HepG2 (cell line): ENCODE results near the gene IQGAP3. TPM values are rescaled to one million over a fixed set of nuclear protein-coding genes. Genes with fewer than 3 reads are reported as not detected.

ENCODE experiments used
- AGO1 ChIP-seq: fragments of 200-400 bp; formaldehyde crosslinking; IDR thresholded peaks from 2 replicates; pipeline ENCODE4 v1.6.1; 2017; ENCODE audit warnings: mild to moderate bottlenecking, low read depth, low read length, moderate library complexity; ENCODE audit not compliant: poor library complexity, severe bottlenecking
- ARNT ChIP-seq: fragments of 450-650 bp; IDR thresholded peaks from 2 replicates; pipeline ENCODE4 v1.6.1; 2017
- ARNTL ChIP-seq: sonication (generic); formaldehyde crosslinking; IDR thresholded peaks from 2 replicates; pipeline ENCODE4 v1.4.0; 2020; ENCODE audit warnings: mild to moderate bottlenecking, missing genetic modification reagents
- ASH2L ChIP-seq: fragments of 300-600, 200-600 bp; sonication (generic); IDR thresholded peaks from 2 replicates; pipeline ENCODE4 v1.7.0; 2017; ENCODE audit warnings: low read depth, mild to moderate bottlenecking, moderate library complexity, mixed read lengths, low read length; ENCODE audit not compliant: insufficient read length
- BRD4 ChIP-seq: sonication (generic); formaldehyde crosslinking; IDR thresholded peaks from 2 replicates; pipeline ENCODE4 v1.4.0; 2020; ENCODE audit warnings: missing genetic modification reagents
- CENPX ChIP-seq: sonication (generic); formaldehyde crosslinking; IDR thresholded peaks from 2 replicates; pipeline ENCODE4 v1.9.0; 2021; ENCODE audit warnings: mild to moderate bottlenecking, missing genetic modification reagents, moderate library complexity
- CHD4 ChIP-seq: fragments of 200-600 bp; sonication (generic); IDR thresholded peaks from 2 replicates; pipeline ENCODE4 v1.7.0; 2017; ENCODE audit warnings: mild to moderate bottlenecking, low read length, borderline replicate concordance
- DPF2 ChIP-seq: sonication (generic); formaldehyde crosslinking; IDR thresholded peaks from 2 replicates; pipeline ENCODE4 v1.4.0; 2020; ENCODE audit warnings: mild to moderate bottlenecking, low read depth, missing genetic modification reagents, borderline replicate concordance
- FOSL1 ChIP-seq: sonication (generic); formaldehyde crosslinking; IDR thresholded peaks from 2 replicates; pipeline ENCODE4 v1.9.0; 2021; ENCODE audit warnings: missing genetic modification reagents, borderline replicate concordance
- GZF1 ChIP-seq: sonication (generic); formaldehyde crosslinking; IDR thresholded peaks from 2 replicates; pipeline ENCODE4 v1.5.1; 2020; ENCODE audit warnings: mild to moderate bottlenecking, missing genetic modification reagents
- KLF16 ChIP-seq, 2 experiments: sonication (generic) in 1 of 2; formaldehyde crosslinking in 1 of 2; IDR thresholded peaks; 2 replicates each; pipeline versions ENCODE4 v1.6.1 to v1.8.0; 2016 to 2023; ENCODE audit warnings: missing genetic modification reagents in 2 of 2, missing compliant biosample characterization in 1 of 2
- MAZ ChIP-seq, 2 experiments: sonication (generic) in 1 of 2; formaldehyde crosslinking in 1 of 2; IDR thresholded peaks; 2 replicates each; pipeline versions ENCODE4 v1.5.0 to v1.6.1; 2012 to 2020; ENCODE audit warnings: low read depth in 2 of 2, mild to moderate bottlenecking in 2 of 2, borderline replicate concordance in 1 of 2, improper control_type of control experiment in 1 of 2, low read length in 1 of 2, missing genetic modification reagents in 1 of 2, moderate library complexity in 1 of 2
- MLLT10 ChIP-seq: sonication (generic); formaldehyde crosslinking; IDR thresholded peaks from 2 replicates; pipeline ENCODE4 v1.4.0; 2020; ENCODE audit warnings: missing genetic modification reagents
- NFKB2 ChIP-seq: sonication (generic); formaldehyde crosslinking; IDR thresholded peaks from 2 replicates; pipeline ENCODE4 v1.4.0; 2020; ENCODE audit warnings: missing genetic modification reagents, borderline replicate concordance
- PHF5A ChIP-seq: IDR thresholded peaks from one replicate; pipeline ENCODE4 v1.6.1; 2018; ENCODE audit warnings: low read depth, missing genetic modification reagents; ENCODE audit not compliant: unreplicated experiment
- SMAD9 ChIP-seq: sonication (generic); formaldehyde crosslinking; IDR thresholded peaks from 2 replicates; pipeline ENCODE4 v1.5.1; 2020; ENCODE audit warnings: mild to moderate bottlenecking, missing genetic modification reagents
- SNRNP70 ChIP-seq: fragments of 200-400 bp; formaldehyde crosslinking; IDR thresholded peaks from 2 replicates; pipeline ENCODE4 v1.6.1; 2017; ENCODE audit warnings: mild to moderate bottlenecking, low read depth, low read length, moderate library complexity
- TBX2 ChIP-seq: sonication (generic); formaldehyde crosslinking; IDR thresholded peaks from 2 replicates; pipeline ENCODE4 v1.5.0; 2020; ENCODE audit warnings: missing genetic modification reagents, mild to moderate bottlenecking, borderline replicate concordance
- ZFP41 ChIP-seq: sonication (generic); formaldehyde crosslinking; IDR thresholded peaks from 2 replicates; pipeline ENCODE4 v1.4.0; 2020; ENCODE audit warnings: mild to moderate bottlenecking, missing genetic modification reagents, borderline replicate concordance
- ZFP62 ChIP-seq: sonication (generic); formaldehyde crosslinking; IDR thresholded peaks from 2 replicates; pipeline ENCODE4 v1.4.0; 2020; ENCODE audit warnings: missing genetic modification reagents
- ZIK1 ChIP-seq: sonication (generic); formaldehyde crosslinking; IDR thresholded peaks from 2 replicates; pipeline ENCODE4 v1.5.0; 2020; ENCODE audit warnings: mild to moderate bottlenecking, low read depth, missing genetic modification reagents, borderline replicate concordance
- ZNF180 ChIP-seq: sonication (generic); formaldehyde crosslinking; IDR thresholded peaks from 2 replicates; pipeline ENCODE4 v1.4.0; 2020; ENCODE audit warnings: low read depth, missing genetic modification reagents, borderline replicate concordance
- ZNF224 ChIP-seq: sonication (generic); formaldehyde crosslinking; IDR thresholded peaks from 2 replicates; pipeline ENCODE4 v1.5.0; 2020; ENCODE audit warnings: mild to moderate bottlenecking, missing genetic modification reagents
- ZNF350 ChIP-seq: sonication (generic); formaldehyde crosslinking; IDR thresholded peaks from 2 replicates; pipeline ENCODE4 v1.4.0; 2020; ENCODE audit warnings: mild to moderate bottlenecking, low read depth, missing genetic modification reagents, borderline replicate concordance
- ZNF44 ChIP-seq: sonication (generic); formaldehyde crosslinking; IDR thresholded peaks from 2 replicates; pipeline ENCODE4 v1.5.1; 2020; ENCODE audit warnings: mild to moderate bottlenecking, missing genetic modification reagents
- ZNF468 ChIP-seq: sonication (generic); formaldehyde crosslinking; IDR thresholded peaks from 2 replicates; pipeline ENCODE4 v1.8.0; 2022; ENCODE audit warnings: mild to moderate bottlenecking, moderate library complexity, missing genetic modification reagents
- ZSCAN22 ChIP-seq: sonication (generic); formaldehyde crosslinking; IDR thresholded peaks from 2 replicates; pipeline ENCODE4 v1.4.0; 2020; ENCODE audit warnings: mild to moderate bottlenecking, missing genetic modification reagents
- ZSCAN25 ChIP-seq: sonication (generic); formaldehyde crosslinking; IDR thresholded peaks from 2 replicates; pipeline ENCODE4 v1.8.0; 2022; ENCODE audit warnings: mild to moderate bottlenecking, missing genetic modification reagents
- polyA plus RNA-seq, 8 experiments: library from polyadenylated mRNA; depleted of rRNA in 3 of 8; stranded (reverse) in 7 of 8; unstranded in 1 of 8; fragments of >200 nt; fragmentation: Illumina TruSeq in 4 of 8; extraction: Trizol in 4 of 8; gene quantifications; 2 replicates each; pipeline versions ENCODE4 v1.2.1 to v1.2.3, GENCODE V29; 2011 to 2016; ENCODE audit warnings: low read depth in 4 of 8, missing spikeins in 1 of 8, mixed read lengths in 1 of 8; ENCODE audit not compliant: insufficient read depth in 1 of 8
- total RNA-seq, 5 experiments: library from RNA; depleted of rRNA; stranded (reverse); fragments of >200 nt; fragmentation: Illumina TruSeq; extraction: Trizol; gene quantifications; 2 replicates each; pipeline ENCODE4 v1.2.3, GENCODE V29; 2016; ENCODE audit warnings: low read depth in 1 of 5
- TF ChIP-seq, protein P1 (sequence below): sonication (generic); formaldehyde crosslinking; IDR thresholded peaks from 2 replicates; pipeline ENCODE4 v1.8.1; 2023; ENCODE audit warnings: mild to moderate bottlenecking, moderate library complexity, missing genetic modification reagents
- TF ChIP-seq, protein P2 (sequence below): sonication (generic); formaldehyde crosslinking; IDR thresholded peaks from 2 replicates; pipeline ENCODE4 v1.4.0; 2020; ENCODE audit warnings: missing genetic modification reagents, low read depth, mild to moderate bottlenecking, borderline replicate concordance

IQGAP3 gene
- total and polyA plus RNA-seq, 2 of the 13 experiments (the other 11 are each of a cell fraction or from before 2014, with no cell fraction given): 13.5 to 14.1 TPM

DNA sequence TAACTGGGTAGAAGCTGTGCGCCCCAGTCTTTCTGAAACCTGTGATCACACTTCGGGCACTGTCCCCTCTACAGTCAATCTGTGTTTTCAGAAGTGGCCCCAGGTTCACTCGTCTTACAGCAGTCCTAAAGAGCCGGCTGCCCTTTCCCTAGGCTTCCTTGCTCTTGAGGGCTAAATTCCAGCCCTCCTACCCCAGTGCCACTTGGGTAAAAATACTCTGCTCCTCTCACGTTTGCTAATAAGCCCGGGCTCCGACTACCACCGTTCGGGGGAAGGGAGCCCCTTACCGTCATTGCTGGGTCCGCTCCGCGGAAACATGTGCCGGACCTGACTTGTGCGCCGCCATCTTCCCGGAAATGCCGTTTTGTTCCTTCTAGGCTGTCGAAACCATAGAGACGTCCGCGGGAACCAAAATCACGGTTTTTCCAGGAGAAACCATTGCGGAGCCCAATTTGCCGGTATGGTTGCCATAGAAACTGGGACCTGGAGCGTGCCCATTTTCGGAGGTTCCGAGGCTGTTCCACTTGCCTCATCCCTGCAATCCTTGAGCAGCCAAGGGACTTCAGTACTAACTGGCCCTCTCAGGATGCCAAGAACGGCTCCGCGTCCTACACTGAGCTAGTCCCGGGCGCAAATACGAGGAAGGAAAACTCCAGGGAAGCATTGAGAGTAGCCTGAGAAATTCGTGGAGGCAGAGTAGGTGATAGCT lies 28.9 kb upstream of the IQGAP3 start, which contains the start of gene GPATCH4 (continued):
- no peak for TF ChIP-seq GZF1 (CRISPR knock-in tag)
- TF ChIP-seq ZIK1 (CRISPR knock-in tag): no peak
- peak; percentile 62; the same call in 1 of the 2 replicates for TF ChIP-seq ZNF350 (CRISPR knock-in tag)
- TF ChIP-seq, protein P1, sequence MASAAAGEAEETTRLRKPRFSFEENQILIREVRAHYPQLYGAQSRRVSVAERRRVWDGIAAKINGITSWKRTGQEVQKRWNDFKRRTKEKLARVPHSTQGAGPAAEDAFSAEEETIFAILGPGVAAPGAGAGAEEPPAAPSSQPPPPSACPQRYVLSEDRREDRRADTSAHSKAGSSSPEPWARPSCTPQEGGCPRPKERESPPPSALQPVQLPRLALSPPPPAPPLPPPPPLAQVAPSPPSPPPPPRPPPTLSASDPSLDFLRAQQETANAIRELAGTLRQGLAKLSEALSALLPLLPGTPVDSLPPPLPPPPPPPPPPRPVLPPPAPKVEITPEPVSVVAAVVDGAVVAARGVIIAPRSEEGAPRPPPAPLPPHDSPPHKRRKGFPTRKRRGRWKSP (CRISPR knock-in tag): peak; percentile 80; the same call in 1 of the 2 replicates
- peak; percentile 85 for TF ChIP-seq ZSCAN25
- peak; percentile 75 for TF ChIP-seq ARNTL (CRISPR knock-in tag)
- no peak; the same call in 1 of the 2 replicates for TF ChIP-seq CHD4
- no peak for TF ChIP-seq AGO1
- peak; percentile 95 for TF ChIP-seq BRD4 (CRISPR knock-in tag)
- no peak for TF ChIP-seq CENPX (CRISPR knock-in tag)
- no peak for TF ChIP-seq ZNF224 (CRISPR knock-in tag)
- no peak for TF ChIP-seq DPF2 (CRISPR knock-in tag)
- TF ChIP-seq ZFP41 (CRISPR knock-in tag): no peak
- TF ChIP-seq SMAD9 (CRISPR knock-in tag): no peak
- peak; percentile 72 for TF ChIP-seq TBX2 (CRISPR knock-in tag)
- TF ChIP-seq MAZ (IDR thresholded peaks at IDR 0.05; ENCODE audit: borderline replicate concordance, low read depth, low read length): no peak
- TF ChIP-seq MAZ (CRISPR knock-in tag; IDR thresholded peaks at IDR 0.05; ENCODE audit: low read depth): peak; percentile 62
- TF ChIP-seq ZSCAN22: no peak
- peak in 1 of 2 experiments; percentile 77; a peak in 2 of 4 replicates for TF ChIP-seq KLF16 (CRISPR knock-in tag; IDR thresholded peaks at IDR 0.05)
- TF ChIP-seq ZNF468 (CRISPR knock-in tag): no peak
- no peak for TF ChIP-seq ARNT
- peak; percentile 87 for TF ChIP-seq ASH2L
- no peak for TF ChIP-seq ZFP62
- TF ChIP-seq ZNF180 (CRISPR knock-in tag): peak; percentile 35; the same call in 1 of the 2 replicates
- TF ChIP-seq PHF5A (CRISPR knock-in tag): no peak
- no peak for TF ChIP-seq SNRNP70
- TF ChIP-seq ZNF44 (CRISPR knock-in tag): peak; percentile 76; the same call in 1 of the 2 replicates
- TF ChIP-seq MLLT10 (CRISPR knock-in tag): no peak
- TF ChIP-seq NFKB2 (CRISPR knock-in tag): peak; percentile 44
- TF ChIP-seq, protein P2, sequence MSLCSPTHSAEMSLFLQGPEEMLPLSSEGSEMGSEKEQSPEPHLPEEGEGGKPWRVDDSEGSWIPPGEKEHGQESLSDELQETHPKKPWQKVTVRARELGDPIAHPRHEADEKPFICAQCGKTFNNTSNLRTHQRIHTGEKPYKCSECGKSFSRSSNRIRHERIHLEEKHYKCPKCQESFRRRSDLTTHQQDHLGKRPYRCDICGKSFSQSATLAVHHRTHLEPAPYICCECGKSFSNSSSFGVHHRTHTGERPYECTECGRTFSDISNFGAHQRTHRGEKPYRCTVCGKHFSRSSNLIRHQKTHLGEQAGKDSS: no peak
- TF ChIP-seq FOSL1 (CRISPR knock-in tag): no peak
